Osteocyte (in vitro differentiated cells): ENCODE results near the gene EEF1E1. TPM values are rescaled to one million over a fixed set of nuclear protein-coding genes. Genes with fewer than 3 reads are reported as not detected.
"Not testable (repeated sequence)": the region's sequence is repeated elsewhere in the genome, so short reads cannot be mapped to it uniquely, and the experiment has no call there.

ENCODE experiments used
- DNase-seq: peaks from one replicate; pipeline ENCODE4 v3.0.0; 2021; ENCODE audit warnings: mixed read lengths; ENCODE audit not compliant: unreplicated experiment; ENCODE audit errors: extremely low spot score
- H3K27ac Mint-ChIP-seq: one replicate; pipeline ENCODE4 v1.8.0; 2021; ENCODE audit warnings: mild to moderate bottlenecking, mixed read lengths; ENCODE audit not compliant: unreplicated experiment
- H3K27me3 Mint-ChIP-seq: one replicate; pipeline ENCODE4 v1.8.0; 2021; ENCODE audit warnings: mixed read lengths; ENCODE audit not compliant: unreplicated experiment
- H3K36me3 Mint-ChIP-seq: one replicate; pipeline ENCODE4 v1.8.0; 2021; ENCODE audit warnings: mixed read lengths; ENCODE audit not compliant: unreplicated experiment
- H3K4me1 Mint-ChIP-seq: one replicate; pipeline ENCODE4 v1.8.0; 2021; ENCODE audit warnings: mixed read lengths; ENCODE audit not compliant: unreplicated experiment
- H3K4me3 Mint-ChIP-seq: one replicate; pipeline ENCODE4 v1.8.0; 2021; ENCODE audit warnings: mild to moderate bottlenecking, moderate library complexity, mixed read lengths; ENCODE audit not compliant: unreplicated experiment
- H3K9me3 Mint-ChIP-seq: one replicate; pipeline ENCODE4 v1.8.0; 2021; ENCODE audit warnings: mixed read lengths; ENCODE audit not compliant: unreplicated experiment
- total RNA-seq: library from RNA; stranded (reverse); gene quantifications from 2 replicates; pipeline ENCODE4 v1.2.1, GENCODE V29; 2021
- TF ChIP-seq, protein P1 (sequence below): fragments of 200-600 bp; sonication (generic); IDR thresholded peaks from 2 replicates; pipeline ENCODE4 v1.5.0; 2021; ENCODE audit warnings: antibody characterized with exemption, mild to moderate bottlenecking, moderate library complexity

EEF1E1 gene
- total RNA-seq, 1 donor from 2014 or later = 24.5 TPM

DNA sequence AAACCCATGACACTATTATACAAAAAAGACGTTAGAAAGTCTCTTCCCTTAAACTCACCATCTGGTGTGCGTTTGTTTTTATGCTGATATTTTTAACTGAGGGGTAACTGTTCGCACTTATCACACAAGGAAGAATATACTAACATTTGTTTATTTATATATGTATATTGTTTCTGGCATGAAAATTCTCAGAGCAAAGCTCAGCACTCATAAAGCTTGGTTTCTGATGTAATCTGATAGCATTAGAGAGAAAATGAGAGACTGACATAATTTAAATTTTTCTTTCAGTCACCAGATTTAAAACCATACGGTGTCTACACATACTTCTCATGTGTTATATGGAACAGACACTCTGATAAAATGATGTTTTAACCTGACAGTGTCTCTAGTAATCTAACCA, 45.1 kb downstream of the EEF1E1 start:
- TF ChIP-seq, protein P1, sequence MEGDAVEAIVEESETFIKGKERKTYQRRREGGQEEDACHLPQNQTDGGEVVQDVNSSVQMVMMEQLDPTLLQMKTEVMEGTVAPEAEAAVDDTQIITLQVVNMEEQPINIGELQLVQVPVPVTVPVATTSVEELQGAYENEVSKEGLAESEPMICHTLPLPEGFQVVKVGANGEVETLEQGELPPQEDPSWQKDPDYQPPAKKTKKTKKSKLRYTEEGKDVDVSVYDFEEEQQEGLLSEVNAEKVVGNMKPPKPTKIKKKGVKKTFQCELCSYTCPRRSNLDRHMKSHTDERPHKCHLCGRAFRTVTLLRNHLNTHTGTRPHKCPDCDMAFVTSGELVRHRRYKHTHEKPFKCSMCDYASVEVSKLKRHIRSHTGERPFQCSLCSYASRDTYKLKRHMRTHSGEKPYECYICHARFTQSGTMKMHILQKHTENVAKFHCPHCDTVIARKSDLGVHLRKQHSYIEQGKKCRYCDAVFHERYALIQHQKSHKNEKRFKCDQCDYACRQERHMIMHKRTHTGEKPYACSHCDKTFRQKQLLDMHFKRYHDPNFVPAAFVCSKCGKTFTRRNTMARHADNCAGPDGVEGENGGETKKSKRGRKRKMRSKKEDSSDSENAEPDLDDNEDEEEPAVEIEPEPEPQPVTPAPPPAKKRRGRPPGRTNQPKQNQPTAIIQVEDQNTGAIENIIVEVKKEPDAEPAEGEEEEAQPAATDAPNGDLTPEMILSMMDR = no peak
- H3K4me1 Mint-ChIP-seq = peaks cover 4% of the 10 kb centered on the region
- no peaks in the 10 kb centered on the region for H3K27me3 Mint-ChIP-seq
- H3K27ac Mint-ChIP-seq = no peak overlapping the region
- no peak overlapping the region for H3K4me3 Mint-ChIP-seq
- peaks cover 2% of the 10 kb centered on the region for H3K36me3 Mint-ChIP-seq
- no peaks in the 10 kb centered on the region for H3K9me3 Mint-ChIP-seq
- DNase-seq = no peak

DNA sequence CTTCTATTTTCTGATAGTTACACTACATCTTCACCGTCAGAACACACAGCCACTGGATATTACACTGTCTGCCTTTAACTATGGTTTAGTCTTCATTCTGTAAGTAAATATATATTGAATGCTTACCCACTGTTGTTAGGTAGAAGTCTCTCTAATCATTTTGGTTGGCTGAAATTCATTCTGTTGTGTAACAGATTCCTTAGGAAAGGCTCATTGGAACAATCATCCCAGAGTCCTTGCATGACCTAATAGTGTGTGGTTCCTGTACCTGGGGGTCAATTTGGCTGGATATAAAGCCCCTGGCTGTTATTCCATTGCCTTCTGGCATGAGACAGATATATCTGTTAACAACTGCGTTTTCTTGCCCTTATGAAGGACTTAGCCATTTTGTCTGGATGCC, 48.1 kb downstream of the EEF1E1 start:
- H3K27me3 Mint-ChIP-seq = no peaks in the 10 kb centered on the region
- H3K27ac Mint-ChIP-seq = no peak overlapping the region
- peaks cover 7% of the 10 kb centered on the region for H3K36me3 Mint-ChIP-seq
- H3K4me1 Mint-ChIP-seq = peaks cover 4% of the 10 kb centered on the region
- H3K4me3 Mint-ChIP-seq = no peak overlapping the region
- DNase-seq = no peak
- TF ChIP-seq, protein P1 = no peak
- H3K9me3 Mint-ChIP-seq = peaks cover 3% of the 10 kb centered on the region

DNA sequence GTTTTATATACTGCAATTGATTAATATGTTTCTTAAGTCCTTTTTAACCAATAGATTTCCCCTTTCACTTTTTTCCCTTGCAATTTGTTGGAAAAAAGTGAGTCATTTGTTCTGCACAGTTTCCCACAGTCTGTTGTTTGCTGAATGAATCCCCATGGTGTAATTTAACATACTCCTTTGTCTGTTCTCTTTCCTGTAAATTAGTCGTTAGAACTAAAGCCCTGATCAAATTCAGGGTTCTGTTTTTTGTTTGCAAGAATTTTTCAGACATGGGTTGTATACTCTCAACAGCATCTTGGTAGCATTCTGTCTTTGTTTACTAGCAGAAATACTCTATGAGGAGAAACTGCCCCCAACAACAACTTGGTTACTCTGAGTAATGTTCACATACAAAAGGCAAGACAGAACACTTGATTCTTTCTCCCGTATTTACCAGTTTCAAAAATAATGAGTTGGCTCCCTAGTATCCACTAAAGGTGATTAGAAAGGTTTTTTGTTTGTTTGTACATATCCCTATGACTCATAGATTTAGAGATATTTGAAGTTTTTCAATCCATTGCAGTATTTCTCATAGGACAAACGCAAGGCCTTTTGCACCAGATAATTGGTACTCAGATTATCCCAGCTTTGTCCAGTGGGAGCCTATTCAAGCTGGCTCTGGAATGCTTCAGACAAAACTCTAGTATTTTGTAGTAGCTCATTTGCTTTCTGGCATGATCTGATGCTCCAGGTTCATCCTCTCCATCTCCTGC, 54.6 kb downstream of the EEF1E1 start:
- no peaks in the 10 kb centered on the region for H3K27me3 Mint-ChIP-seq
- H3K4me1 Mint-ChIP-seq = peaks cover 17% of the 10 kb centered on the region
- TF ChIP-seq, protein P1 = no peak
- no peak overlapping the region for H3K4me3 Mint-ChIP-seq
- DNase-seq = no peak
- peaks cover 10% of the 10 kb centered on the region for H3K9me3 Mint-ChIP-seq
- H3K36me3 Mint-ChIP-seq = peaks cover 13% of the 10 kb centered on the region
- H3K27ac Mint-ChIP-seq = peak overlapping the region; percentile 63

DNA sequence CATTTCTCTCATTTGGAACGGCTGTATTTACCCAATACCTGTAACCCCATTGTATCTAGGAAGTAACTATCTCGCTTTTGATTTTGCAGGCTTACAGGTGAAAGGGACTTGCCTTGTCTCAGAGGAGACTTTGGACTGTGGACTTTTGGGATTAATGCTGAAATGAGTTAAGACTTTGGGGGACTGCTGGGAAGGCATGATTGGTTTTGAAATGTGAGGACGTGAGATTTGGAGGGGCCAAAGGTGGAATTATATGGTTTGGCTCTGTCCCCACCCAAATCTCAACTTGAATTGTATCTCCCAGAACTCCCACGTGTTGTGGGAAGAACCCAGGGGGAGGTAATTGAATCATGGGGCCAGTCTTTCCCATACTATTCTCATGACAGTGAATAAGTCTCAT, 56.6 kb downstream of the EEF1E1 start:
- not testable (repeated sequence) for H3K27me3 Mint-ChIP-seq, H3K4me3 Mint-ChIP-seq
- peaks cover 11% of the 10 kb centered on the region for H3K36me3 Mint-ChIP-seq

DNA sequence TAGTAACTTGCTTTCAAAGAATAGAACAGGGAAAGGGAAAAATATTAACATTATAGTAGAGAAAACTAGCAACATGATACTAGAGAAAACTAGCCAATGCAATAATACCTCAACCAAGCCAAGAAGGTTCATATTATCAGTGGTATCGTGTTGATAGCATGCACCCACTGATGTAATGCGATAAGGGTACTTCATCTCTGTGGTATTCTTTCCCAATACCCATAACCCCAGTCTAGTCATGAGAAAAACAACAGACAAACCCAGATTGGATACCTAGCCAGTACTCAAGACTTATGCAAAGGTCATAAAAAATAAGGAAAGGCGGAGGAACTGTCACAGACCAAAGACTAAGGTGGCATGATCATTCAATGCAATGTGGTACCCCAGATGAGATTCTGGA, 59.1 kb downstream of the EEF1E1 start:
- Mint-ChIP-seq H3K27ac (peak overlapping the region; percentile 82), H3K27me3 (no peaks in the 10 kb centered on the region), H3K9me3 (peaks cover 11% of the 10 kb centered on the region), H3K4me3 (no peak overlapping the region), H3K4me1 (peaks cover 30% of the 10 kb centered on the region), H3K36me3 (peaks cover 22% of the 10 kb centered on the region)
- TF ChIP-seq, protein P1 = no peak
- no peak for DNase-seq

More for the DNA sequence above, 56.6 kb downstream of the EEF1E1 start:
- peaks cover 30% of the 10 kb centered on the region for H3K4me1 Mint-ChIP-seq
- not testable (repeated sequence) for DNase-seq, H3K9me3 Mint-ChIP-seq, H3K27ac Mint-ChIP-seq
